Raji (cell line): Measurements from ENCODE around the gene ZNF439.

Experiments used
- POLR2A ChIP-seq: IDR thresholded peaks from 2 replicates; pipeline ENCODE4 v1.6.1; 2011; ENCODE audit warnings: low read depth, low read length, control low read depth; ENCODE audit not compliant: insufficient read depth

Gene ZNF439

GRCh38 chr19:11848594-11849469 is at the start of gene ZNF439:
Gene ZNF439 (plus strand): TSS chr19:11848726. CDS start chr19:11848868, 142 bp downstream.
- peak; percentile 73 for TF ChIP-seq POLR2A

GRCh38 chr19:11806354-11807098 is 42.0 kb upstream of the ZNF439 start:
- TF ChIP-seq POLR2A = no peak

- no peak for TF ChIP-seq POLR2A
Observed at GRCh38 chr19:11807099-11807380, 41.5 kb upstream of the ZNF439 start.

- TF ChIP-seq POLR2A = no peak
Observed at GRCh38 chr19:11813703-11814028, 34.9 kb upstream of the ZNF439 start.

DNA sequence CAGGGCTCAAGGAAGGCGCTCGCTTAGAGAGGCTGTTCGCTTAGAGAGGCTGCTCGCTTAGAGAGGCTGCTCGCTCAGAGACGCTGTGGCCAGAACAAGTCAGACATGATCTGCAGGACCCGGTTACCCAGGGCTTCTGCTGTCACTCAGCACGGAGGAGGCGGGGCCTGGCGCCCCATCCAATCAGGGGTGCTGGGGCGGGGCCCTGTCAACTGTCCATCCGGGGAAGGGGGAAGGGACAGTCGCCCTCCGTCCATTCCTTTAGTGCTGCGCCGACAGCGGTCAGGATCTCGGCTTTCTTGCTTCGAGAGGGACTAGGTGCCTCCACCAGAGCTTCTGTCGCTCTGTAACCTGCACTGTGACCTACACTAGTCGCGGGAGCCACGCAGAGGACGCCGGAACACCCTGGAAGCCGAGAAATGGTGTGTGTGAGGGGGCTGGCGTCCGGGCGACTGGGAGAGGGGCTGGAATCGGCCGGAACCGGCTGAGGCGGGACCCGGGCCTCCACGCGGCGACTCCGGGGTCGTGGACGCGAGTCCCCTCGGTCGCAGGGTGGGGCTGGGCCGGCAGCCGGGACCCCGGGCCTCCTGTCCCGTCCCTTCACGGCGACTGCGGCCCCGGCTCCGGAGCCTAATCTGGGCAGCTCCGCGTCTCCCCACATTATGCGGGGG is 34.4 kb upstream of the ZNF439 start, which contains the start of gene ZNF440:
ZNF440 (plus strand) TSS at position 245 of the 671 bp plus-strand sequence; CDS start at position 420, 175 bp downstream.
- TF ChIP-seq POLR2A = peak; percentile 93

- no peak for TF ChIP-seq POLR2A
Observed at GRCh38 chr19:11814700-11815035, 33.9 kb upstream of the ZNF439 start.

GRCh38 chr19:11821474-11822109 is 26.9 kb upstream of the ZNF439 start:
- no peak for TF ChIP-seq POLR2A

GRCh38 chr19:11832253-11832912 is 16.1 kb upstream of the ZNF439 start:
- no peak for TF ChIP-seq POLR2A

- no peak for TF ChIP-seq POLR2A
Observed at GRCh38 chr19:11833541-11833940, 15.0 kb upstream of the ZNF439 start.

- TF ChIP-seq POLR2A = no peak
Observed at GRCh38 chr19:11843722-11844121, 4.8 kb upstream of the ZNF439 start.

GRCh38 chr19:11848200-11848593 is 329 bp upstream of the ZNF439 start:
- TF ChIP-seq POLR2A = no peak

- no peak for TF ChIP-seq POLR2A
Observed at GRCh38 chr19:11853358-11853757, 4.8 kb downstream of the ZNF439 start.

DNA sequence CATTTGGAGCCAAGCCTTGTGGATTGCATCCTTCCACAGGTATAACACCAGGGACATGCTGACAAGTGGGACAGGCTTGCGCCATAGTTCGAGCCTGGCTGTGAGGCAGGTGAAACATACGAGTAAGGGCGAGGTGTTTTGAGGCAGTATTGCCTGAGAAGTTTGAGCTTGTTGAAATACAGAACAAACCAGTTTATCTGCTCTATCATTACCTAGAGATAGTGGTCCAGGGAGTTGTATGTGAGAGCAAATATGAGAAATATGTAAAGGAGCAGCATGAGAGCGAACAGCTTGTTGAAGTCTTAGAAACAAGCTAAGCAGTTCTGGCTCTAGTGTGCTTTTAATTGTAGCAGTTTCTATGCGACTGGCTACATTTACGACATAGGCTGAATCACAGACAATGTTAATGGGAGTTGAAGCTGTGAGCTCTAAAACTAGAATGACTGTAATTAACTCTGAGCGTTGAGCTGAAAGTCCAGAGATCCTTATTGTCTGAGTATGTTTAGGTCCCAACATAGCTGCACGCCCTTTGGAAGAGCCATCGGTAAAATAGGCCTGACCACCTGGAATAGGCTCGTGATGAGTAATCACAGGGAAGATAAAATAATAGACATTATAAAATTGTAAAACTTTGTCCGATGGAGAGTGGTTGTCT is 8.2 kb downstream of the ZNF439 start:
- TF ChIP-seq POLR2A = no peak

GRCh38 chr19:11860721-11861120 is 12.2 kb downstream of the ZNF439 start:
- TF ChIP-seq POLR2A = no peak
